ENCODE results near the gene HADH.

HADH gene

GRCh38 chr4:108060164-108060563 lies 70.5 kb downstream of the HADH start:
- no peak for TF ChIP-seq USF1 (IDR thresholded peaks at IDR 0.05)
- peak; percentile 69 for TF ChIP-seq RAD21 (IDR thresholded peaks at IDR 0.05; ENCODE audit: low read depth)

GRCh38 chr4:108060686-108061321 lies 71.1 kb downstream of the HADH start:
- TF ChIP-seq CREB1 (IDR thresholded peaks at IDR 0.05; ENCODE audit: low read depth) (no peak), TCF12 (IDR thresholded peaks at IDR 0.05; ENCODE audit: low read depth) (no peak), FOXM1 (IDR thresholded peaks at IDR 0.05; ENCODE audit: borderline replicate concordance, low read depth) (no peak), EGR1 (IDR thresholded peaks at IDR 0.05) (no peak), REST (IDR thresholded peaks at IDR 0.05; ENCODE audit: low read depth) (no peak), TEAD4 (IDR thresholded peaks at IDR 0.05) (no peak), YY1 (IDR thresholded peaks at IDR 0.05; ENCODE audit: low read depth) (no peak), TAF1 (IDR thresholded peaks at IDR 0.05; ENCODE audit: low read depth) (no peak), NFIC (IDR thresholded peaks at IDR 0.05) (no peak), ZBTB7A (IDR thresholded peaks at IDR 0.05; ENCODE audit: low read depth) (no peak), MAX (IDR thresholded peaks at IDR 0.05) (no peak), USF1 (IDR thresholded peaks at IDR 0.05) (no peak), EP300 (IDR thresholded peaks at IDR 0.05; ENCODE audit: borderline replicate concordance) (no peak), CEBPB (IDR thresholded peaks at IDR 0.05) (no peak), RAD21 (IDR thresholded peaks at IDR 0.05; ENCODE audit: low read depth) (no peak)

- TF ChIP-seq TCF12 (IDR thresholded peaks at IDR 0.05; ENCODE audit: low read depth) (no peak), EGR1 (IDR thresholded peaks at IDR 0.05) (no peak), CEBPB (IDR thresholded peaks at IDR 0.05) (no peak), FOXM1 (IDR thresholded peaks at IDR 0.05; ENCODE audit: borderline replicate concordance, low read depth) (no peak), REST (IDR thresholded peaks at IDR 0.05; ENCODE audit: low read depth) (no peak), EP300 (IDR thresholded peaks at IDR 0.05; ENCODE audit: borderline replicate concordance) (no peak), MAX (IDR thresholded peaks at IDR 0.05) (no peak), CREB1 (IDR thresholded peaks at IDR 0.05; ENCODE audit: low read depth) (no peak), YY1 (IDR thresholded peaks at IDR 0.05; ENCODE audit: low read depth) (no peak), TEAD4 (IDR thresholded peaks at IDR 0.05) (no peak), ZBTB7A (IDR thresholded peaks at IDR 0.05; ENCODE audit: low read depth) (no peak), RAD21 (IDR thresholded peaks at IDR 0.05; ENCODE audit: low read depth) (no peak), USF1 (IDR thresholded peaks at IDR 0.05) (no peak), NFIC (IDR thresholded peaks at IDR 0.05) (no peak), TAF1 (IDR thresholded peaks at IDR 0.05; ENCODE audit: low read depth) (no peak)
Measured at GRCh38 chr4:108068442-108068841, 78.8 kb downstream of the HADH start.

GRCh38 chr4:108070775-108071174 lies 81.1 kb downstream of the HADH start:
- TF ChIP-seq NFIC (IDR thresholded peaks at IDR 0.05) (no peak), TCF12 (IDR thresholded peaks at IDR 0.05; ENCODE audit: low read depth) (no peak), EP300 (IDR thresholded peaks at IDR 0.05; ENCODE audit: borderline replicate concordance) (no peak), CREB1 (IDR thresholded peaks at IDR 0.05; ENCODE audit: low read depth) (no peak), ZBTB7A (IDR thresholded peaks at IDR 0.05; ENCODE audit: low read depth) (no peak), TEAD4 (IDR thresholded peaks at IDR 0.05) (no peak), TAF1 (IDR thresholded peaks at IDR 0.05; ENCODE audit: low read depth) (no peak), MAX (IDR thresholded peaks at IDR 0.05) (no peak), YY1 (IDR thresholded peaks at IDR 0.05; ENCODE audit: low read depth) (no peak), USF1 (IDR thresholded peaks at IDR 0.05) (no peak), RAD21 (IDR thresholded peaks at IDR 0.05; ENCODE audit: low read depth) (no peak), EGR1 (IDR thresholded peaks at IDR 0.05) (no peak), FOXM1 (IDR thresholded peaks at IDR 0.05; ENCODE audit: borderline replicate concordance, low read depth) (no peak), REST (IDR thresholded peaks at IDR 0.05; ENCODE audit: low read depth) (no peak), CEBPB (IDR thresholded peaks at IDR 0.05) (no peak)

All from Ishikawa (cell line).